Brain microvascular endothelial cell (primary cell): ENCODE measurements around the gene CACNA1H.

Experiments used
- DNase-seq: peaks from one replicate; pipeline ENCODE4 v3.0.0-alpha.2; 2020
- H3K27ac ChIP-seq: fragments of 250-450 bp; sonication (Bioruptor Pico); 2 replicates; pipeline ENCODE4 v1.5.1; 2020; ENCODE audit warnings: mild to moderate bottlenecking, moderate library complexity
- H3K27me3 ChIP-seq: fragments of 250-450 bp; sonication (Bioruptor Pico); replicated peaks from 2 replicates; pipeline ENCODE4 v1.5.1; 2020; ENCODE audit warnings: mild to moderate bottlenecking
- H3K36me3 ChIP-seq: fragments of 250-450 bp; sonication (Bioruptor Pico); replicated peaks from 2 replicates; pipeline ENCODE4 v1.5.1; 2020; ENCODE audit warnings: mild to moderate bottlenecking
- H3K4me3 ChIP-seq: 2 replicates; pipeline ENCODE4 v1.5.1; 2011; ENCODE audit warnings: low read depth, mild to moderate bottlenecking, control low read depth, low read length, moderate library complexity
- CTCF ChIP-seq: IDR thresholded peaks from 2 replicates; pipeline ENCODE4 v1.5.1; 2011; ENCODE audit warnings: low read depth, mild to moderate bottlenecking, moderate library complexity, low read length, control low read depth, inconsistent platforms; ENCODE audit errors: missing control alignments
- in situ Hi-C: cut with HindIII; loops from 2 replicates; pipeline ENCODE4 v1.10.0; 2017; ENCODE audit warnings: low sequenced_read_pairs, low pct_ligation_motif_present

The CACNA1H gene

GRCh38 chr16:1172651-1173050 is 19.7 kb downstream of the CACNA1H start:
- in situ Hi-C loops: no loop called here
- TF ChIP-seq CTCF: no peak

GRCh38 chr16:1173788-1174451 is 21.0 kb downstream of the CACNA1H start:
- Histone ChIP-seq H3K4me3 (no peak overlapping the region), H3K36me3 (no peaks in the 10 kb centered on the region), H3K27ac (no peak overlapping the region), H3K27me3 (no peaks in the 10 kb centered on the region)
- in situ Hi-C loops: no loop called here
- no peak for DNase-seq
- TF ChIP-seq CTCF: no peak

More at GRCh38 chr16:1172651-1173050, 19.7 kb downstream of the CACNA1H start:
- Histone ChIP-seq H3K27me3 (no peaks in the 10 kb centered on the region), H3K4me3 (no peak overlapping the region), H3K36me3 (no peaks in the 10 kb centered on the region), H3K27ac (no peak overlapping the region)
- no peak for DNase-seq

- H3K36me3 ChIP-seq: no peaks in the 10 kb centered on the region
- in situ Hi-C loops: no loop called here
- no peak for TF ChIP-seq CTCF
- H3K27ac ChIP-seq: no peak overlapping the region
- no peak overlapping the region for H3K4me3 ChIP-seq
- DNase-seq: no peak
- H3K27me3 ChIP-seq: no peaks in the 10 kb centered on the region
Measured at GRCh38 chr16:1174477-1175357, 21.8 kb downstream of the CACNA1H start.

- DNase-seq: no peak
Measured at GRCh38 chr16:1175566-1176279, 22.8 kb downstream of the CACNA1H start.

More at GRCh38 chr16:1175566-1176279, 22.8 kb downstream of the CACNA1H start:
- TF ChIP-seq CTCF: no peak
- H3K27me3 ChIP-seq: no peaks in the 10 kb centered on the region
- no peak overlapping the region for H3K27ac ChIP-seq
- in situ Hi-C loops: no loop called here
- H3K4me3 ChIP-seq: no peak overlapping the region
- H3K36me3 ChIP-seq: no peaks in the 10 kb centered on the region
